ENCODE measurements around the gene DNAJB8.

DNA sequence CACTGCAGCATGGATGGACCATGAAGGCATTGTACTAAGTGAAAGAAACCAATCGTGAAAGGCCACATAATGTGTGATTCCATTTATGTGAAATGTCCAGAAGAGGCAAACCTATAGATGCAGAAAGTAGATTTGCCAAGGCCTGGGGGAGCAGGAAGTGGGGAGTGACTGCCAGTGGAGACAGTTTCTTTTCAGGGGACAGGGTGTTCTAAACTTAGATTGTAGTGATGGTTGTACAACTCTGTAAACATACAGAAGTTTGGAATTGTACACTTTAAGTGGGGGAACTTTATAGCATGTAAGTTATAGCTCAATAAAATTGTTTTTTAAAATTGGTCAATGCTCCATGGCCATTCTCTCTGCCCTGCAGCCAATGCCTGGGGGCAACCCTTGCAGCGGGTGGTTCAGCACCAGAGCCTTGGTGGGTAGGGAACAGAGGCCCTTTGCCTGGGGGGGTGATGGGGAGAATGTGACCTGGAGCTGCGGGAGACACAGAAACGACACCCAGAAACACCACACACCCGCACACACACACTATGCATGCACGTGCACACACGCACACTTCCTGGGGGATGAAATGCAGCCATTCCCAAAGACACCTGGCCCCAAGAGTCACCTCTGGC lies 43.1 kb downstream of the DNAJB8 start:
- TF ChIP-seq, protein P1, sequence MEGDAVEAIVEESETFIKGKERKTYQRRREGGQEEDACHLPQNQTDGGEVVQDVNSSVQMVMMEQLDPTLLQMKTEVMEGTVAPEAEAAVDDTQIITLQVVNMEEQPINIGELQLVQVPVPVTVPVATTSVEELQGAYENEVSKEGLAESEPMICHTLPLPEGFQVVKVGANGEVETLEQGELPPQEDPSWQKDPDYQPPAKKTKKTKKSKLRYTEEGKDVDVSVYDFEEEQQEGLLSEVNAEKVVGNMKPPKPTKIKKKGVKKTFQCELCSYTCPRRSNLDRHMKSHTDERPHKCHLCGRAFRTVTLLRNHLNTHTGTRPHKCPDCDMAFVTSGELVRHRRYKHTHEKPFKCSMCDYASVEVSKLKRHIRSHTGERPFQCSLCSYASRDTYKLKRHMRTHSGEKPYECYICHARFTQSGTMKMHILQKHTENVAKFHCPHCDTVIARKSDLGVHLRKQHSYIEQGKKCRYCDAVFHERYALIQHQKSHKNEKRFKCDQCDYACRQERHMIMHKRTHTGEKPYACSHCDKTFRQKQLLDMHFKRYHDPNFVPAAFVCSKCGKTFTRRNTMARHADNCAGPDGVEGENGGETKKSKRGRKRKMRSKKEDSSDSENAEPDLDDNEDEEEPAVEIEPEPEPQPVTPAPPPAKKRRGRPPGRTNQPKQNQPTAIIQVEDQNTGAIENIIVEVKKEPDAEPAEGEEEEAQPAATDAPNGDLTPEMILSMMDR (IDR thresholded peaks at IDR 0.05; ENCODE audit: low read depth, low read length, poor library complexity, severe bottlenecking): no peak
- TF ChIP-seq EZH2phosphoT487 (IDR thresholded peaks at IDR 0.05; ENCODE audit: borderline replicate concordance, low read length): no peak
